Omental fat pad (tissue), 4 donors: ENCODE data around the gene RFPL1. TPM values are rescaled to one million over a fixed set of nuclear protein-coding genes. Genes with fewer than 3 reads are reported as not detected.
"Not testable (repeated sequence)": the region's sequence is repeated elsewhere in the genome, so short reads cannot be mapped to it uniquely, and the experiment has no call there.

ENCODE experiments used
- ATAC-seq: fragments of 150-250 bp; one replicate; pipeline ENCODE4 v1.9.1; 2016; ENCODE audit warnings: mild to moderate bottlenecking, moderate library complexity; ENCODE audit not compliant: low FRiP score
- DNase-seq: peaks from one replicate; pipeline ENCODE4 v3.0.0-alpha.2; 2019; ENCODE audit warnings: low spot score
- CTCF ChIP-seq, 3 donors: fragments of 450-650 bp; IDR thresholded peaks; one replicate each; pipeline ENCODE4 v1.5.1; 2016 to 2017; ENCODE audit warnings: antibody characterized with exemption in 3 of 3, mild to moderate bottlenecking in 3 of 3, moderate library complexity in 2 of 3
- total RNA-seq, 4 donors: library from RNA; depleted of rRNA; stranded (reverse); fragments of >200 nt; gene quantifications; one replicate each; pipeline ENCODE4 v1.1.0, GENCODE V29; 2016

The RFPL1 gene
- total RNA-seq: not detected

GRCh38 chr22:29438283-29438682, at the start of gene RFPL1:
Gene RFPL1 (plus strand): TSS chr22:29438583.
- not testable (repeated sequence) for DNase-seq, ATAC-seq

GRCh38 chr22:29388759-29389090, 49.7 kb upstream of the RFPL1 start:
- no peak for ATAC-seq
- no peak for TF ChIP-seq CTCF (IDR thresholded peaks at IDR 0.05)
- no peak for DNase-seq

- DNase-seq: no peak
These were observed 48.1 kb upstream of the RFPL1 start for GRCh38 chr22:29390270-29390669.

GRCh38 chr22:29391546-29391945, 46.8 kb upstream of the RFPL1 start:
- ATAC-seq (no peak), DNase-seq (no peak)
- TF ChIP-seq CTCF (IDR thresholded peaks at IDR 0.05): no peak

More at GRCh38 chr22:29390270-29390669, 48.1 kb upstream of the RFPL1 start:
- no peak for TF ChIP-seq CTCF (IDR thresholded peaks at IDR 0.05)
- no peak for ATAC-seq

- ATAC-seq (no peak), DNase-seq (no peak)
- no peak for TF ChIP-seq CTCF (IDR thresholded peaks at IDR 0.05)
These were observed 45.3 kb upstream of the RFPL1 start for GRCh38 chr22:29393019-29393608.

- ATAC-seq (no peak), DNase-seq (no peak)
- TF ChIP-seq CTCF (IDR thresholded peaks at IDR 0.05): no peak
These were observed 43.3 kb upstream of the RFPL1 start for GRCh38 chr22:29394931-29395581.

- ATAC-seq: no peak
- no peak for TF ChIP-seq CTCF (IDR thresholded peaks at IDR 0.05)
- no peak for DNase-seq
These were observed 42.3 kb upstream of the RFPL1 start for GRCh38 chr22:29396126-29396525.
